HepG2 (cell line): ENCODE data around the gene KRT79.

Experiments
- CEBPB ChIP-seq: IDR thresholded peaks from 2 replicates; pipeline ENCODE4 v1.6.1; 2011; ENCODE audit warnings: low read depth, low read length, improper control_type of control experiment, borderline replicate concordance
- CTCF ChIP-seq: sonication (generic); formaldehyde crosslinking; IDR thresholded peaks from 2 replicates; pipeline ENCODE4 v1.5.0; 2020; ENCODE audit warnings: mild to moderate bottlenecking, missing genetic modification reagents, moderate library complexity
- GABPA ChIP-seq, 2 experiments: IDR thresholded peaks; 2 replicates each; pipeline ENCODE4 v1.6.1; 2011 to 2016; ENCODE audit warnings: low read depth in 2 of 2, low read length in 1 of 2, missing biosample characterization in 1 of 2, missing genetic modification characterization in 1 of 2
- RFX3 ChIP-seq: IDR thresholded peaks from 2 replicates; pipeline ENCODE4 v1.6.1; 2016; ENCODE audit warnings: missing biosample characterization, missing genetic modification reagents
- STAT5B ChIP-seq: sonication (generic); formaldehyde crosslinking; IDR thresholded peaks from 2 replicates; pipeline ENCODE4 v1.4.0; 2020; ENCODE audit warnings: missing genetic modification reagents
- TBL1XR1 ChIP-seq: fragments of 150-350 bp; IDR thresholded peaks from 2 replicates; pipeline ENCODE4 v1.6.1; 2014; ENCODE audit warnings: borderline replicate concordance, low read length; ENCODE audit not compliant: partially characterized antibody
- TF ChIP-seq, protein P1 (sequence below): sonication (generic); formaldehyde crosslinking; IDR thresholded peaks from 2 replicates; pipeline ENCODE4 v1.4.0; 2020; ENCODE audit warnings: missing genetic modification reagents, borderline replicate concordance

DNA sequence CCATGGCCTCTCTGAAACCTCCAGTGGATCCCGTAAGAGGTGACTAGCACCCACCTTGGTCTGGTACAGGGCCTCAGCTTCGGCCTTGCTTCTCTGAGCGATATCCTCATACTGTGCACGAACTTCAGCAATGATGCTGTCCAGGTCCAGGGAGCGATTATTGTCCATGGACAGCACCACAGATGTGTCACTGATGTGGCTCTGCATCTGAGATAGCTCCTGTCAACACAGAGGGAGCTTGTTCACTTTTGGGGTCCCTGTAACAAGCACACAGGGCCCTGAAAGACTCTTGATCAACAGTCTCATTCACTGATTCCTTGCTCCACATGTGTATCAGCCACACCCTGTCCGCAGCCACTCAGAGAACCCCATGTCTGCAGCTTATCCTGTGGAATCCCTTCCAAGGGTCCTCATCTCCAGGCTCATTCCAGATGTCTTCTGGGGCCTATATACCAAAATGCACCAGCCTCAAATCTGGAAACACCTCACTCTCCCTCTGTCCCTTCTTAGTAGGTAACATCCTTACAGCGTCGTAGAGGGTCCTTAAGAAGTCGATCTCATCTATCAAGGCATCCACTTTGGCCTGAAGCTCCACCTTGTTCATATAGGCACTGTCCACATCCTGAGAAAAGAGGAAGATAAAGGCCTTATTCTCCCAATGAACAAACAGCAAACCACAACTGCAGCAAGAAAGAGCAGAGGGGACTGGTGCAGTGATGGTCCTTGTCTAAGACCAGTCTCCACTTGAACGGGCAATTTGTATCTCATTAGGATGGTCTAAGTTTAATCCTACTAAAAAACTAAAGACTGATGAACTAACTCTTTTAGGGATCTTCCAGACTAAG lies 41.7 kb downstream of the KRT79 start:
- no peak for TF ChIP-seq TBL1XR1
- TF ChIP-seq CTCF = no peak
- no peak for TF ChIP-seq STAT5B
- TF ChIP-seq RFX3 = no peak
- TF ChIP-seq GABPA (IDR thresholded peaks at IDR 0.05; ENCODE audit: low read depth, low read length) = no peak
- TF ChIP-seq GABPA (CRISPR knock-in tag; IDR thresholded peaks at IDR 0.05; ENCODE audit: low read depth) = no peak
- no peak for TF ChIP-seq CEBPB
- TF ChIP-seq, protein P1, sequence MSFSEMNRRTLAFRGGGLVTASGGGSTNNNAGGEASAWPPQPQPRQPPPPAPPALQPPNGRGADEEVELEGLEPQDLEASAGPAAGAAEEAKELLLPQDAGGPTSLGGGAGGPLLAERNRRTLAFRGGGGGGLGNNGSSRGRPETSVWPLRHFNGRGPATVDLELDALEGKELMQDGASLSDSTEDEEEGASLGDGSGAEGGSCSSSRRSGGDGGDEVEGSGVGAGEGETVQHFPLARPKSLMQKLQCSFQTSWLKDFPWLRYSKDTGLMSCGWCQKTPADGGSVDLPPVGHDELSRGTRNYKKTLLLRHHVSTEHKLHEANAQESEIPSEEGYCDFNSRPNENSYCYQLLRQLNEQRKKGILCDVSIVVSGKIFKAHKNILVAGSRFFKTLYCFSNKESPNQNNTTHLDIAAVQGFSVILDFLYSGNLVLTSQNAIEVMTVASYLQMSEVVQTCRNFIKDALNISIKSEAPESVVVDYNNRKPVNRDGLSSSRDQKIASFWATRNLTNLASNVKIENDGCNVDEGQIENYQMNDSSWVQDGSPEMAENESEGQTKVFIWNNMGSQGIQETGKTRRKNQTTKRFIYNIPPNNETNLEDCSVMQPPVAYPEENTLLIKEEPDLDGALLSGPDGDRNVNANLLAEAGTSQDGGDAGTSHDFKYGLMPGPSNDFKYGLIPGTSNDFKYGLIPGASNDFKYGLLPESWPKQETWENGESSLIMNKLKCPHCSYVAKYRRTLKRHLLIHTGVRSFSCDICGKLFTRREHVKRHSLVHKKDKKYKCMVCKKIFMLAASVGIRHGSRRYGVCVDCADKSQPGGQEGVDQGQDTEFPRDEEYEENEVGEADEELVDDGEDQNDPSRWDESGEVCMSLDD = no peak
